Measurements from ENCODE around the gene DYRK1A.

DNA sequence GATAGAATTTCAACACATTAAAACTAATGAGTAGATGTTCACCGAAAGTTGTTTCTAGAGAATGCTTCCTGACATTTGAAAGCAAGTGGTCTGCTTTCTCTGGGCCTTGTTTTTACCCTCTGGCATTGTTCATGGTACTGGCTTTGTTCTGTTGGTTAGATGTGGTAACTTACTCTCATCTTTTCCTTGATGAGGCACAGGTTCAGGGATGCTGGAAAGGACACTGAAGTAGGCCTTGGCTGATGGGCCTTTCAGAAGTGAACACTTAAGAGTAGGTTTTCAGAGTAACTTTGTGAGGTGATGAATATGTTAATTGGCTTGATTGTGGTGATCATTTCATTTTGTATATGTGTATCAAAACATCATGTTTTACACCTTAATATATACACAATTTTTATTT lies 55.8 kb downstream of the DYRK1A start:
- TF ChIP-seq, protein P1, sequence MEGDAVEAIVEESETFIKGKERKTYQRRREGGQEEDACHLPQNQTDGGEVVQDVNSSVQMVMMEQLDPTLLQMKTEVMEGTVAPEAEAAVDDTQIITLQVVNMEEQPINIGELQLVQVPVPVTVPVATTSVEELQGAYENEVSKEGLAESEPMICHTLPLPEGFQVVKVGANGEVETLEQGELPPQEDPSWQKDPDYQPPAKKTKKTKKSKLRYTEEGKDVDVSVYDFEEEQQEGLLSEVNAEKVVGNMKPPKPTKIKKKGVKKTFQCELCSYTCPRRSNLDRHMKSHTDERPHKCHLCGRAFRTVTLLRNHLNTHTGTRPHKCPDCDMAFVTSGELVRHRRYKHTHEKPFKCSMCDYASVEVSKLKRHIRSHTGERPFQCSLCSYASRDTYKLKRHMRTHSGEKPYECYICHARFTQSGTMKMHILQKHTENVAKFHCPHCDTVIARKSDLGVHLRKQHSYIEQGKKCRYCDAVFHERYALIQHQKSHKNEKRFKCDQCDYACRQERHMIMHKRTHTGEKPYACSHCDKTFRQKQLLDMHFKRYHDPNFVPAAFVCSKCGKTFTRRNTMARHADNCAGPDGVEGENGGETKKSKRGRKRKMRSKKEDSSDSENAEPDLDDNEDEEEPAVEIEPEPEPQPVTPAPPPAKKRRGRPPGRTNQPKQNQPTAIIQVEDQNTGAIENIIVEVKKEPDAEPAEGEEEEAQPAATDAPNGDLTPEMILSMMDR (conservative IDR thresholded peaks at IDR 0.05; ENCODE audit: low read length), result no peak
- TF ChIP-seq EZH2phosphoT487 (IDR thresholded peaks at IDR 0.05; ENCODE audit: borderline replicate concordance, low read depth, low read length), result no peak
